Measurements from ENCODE around the gene CNN2.

The CNN2 gene

GRCh38 chr19:1032264-1032867 lies 6.0 kb downstream of the CNN2 start:
- DNase-seq: no peak

- no peak for DNase-seq
These were observed 9.7 kb downstream of the CNN2 start for GRCh38 chr19:1035998-1036621.

GRCh38 chr19:1037621-1038064 lies 11.2 kb downstream of the CNN2 start:
- DNase-seq: no peak

GRCh38 chr19:1038978-1039645 lies 12.7 kb downstream of the CNN2 start:
- no peak for DNase-seq

GRCh38 chr19:1039646-1040475 lies 13.5 kb downstream of the CNN2 start, which contains the start of gene ABCA7:
Gene ABCA7, plus strand, starts transcription at chr19:1040107. Its CDS starts 1,255 bp downstream, at chr19:1041362.
- DNase-seq: peak; percentile 95 to 99 (median 97)

- peak; percentile 68 to 82 (median 74) for DNase-seq
These were observed 14.3 kb downstream of the CNN2 start for GRCh38 chr19:1040476-1041271.

- DNase-seq: no peak
These were observed 14.9 kb downstream of the CNN2 start for GRCh38 chr19:1041272-1041834.

GRCh38 chr19:1041835-1042685 lies 15.7 kb downstream of the CNN2 start:
- no peak for DNase-seq

- no peak for DNase-seq
These were observed 16.5 kb downstream of the CNN2 start for GRCh38 chr19:1042689-1043511.

GRCh38 chr19:1045247-1045603 lies 18.8 kb downstream of the CNN2 start:
- DNase-seq: peak in 1 of 4 experiments; percentile 29

- no peak for DNase-seq
These were observed 19.8 kb downstream of the CNN2 start for GRCh38 chr19:1046117-1046626.

GRCh38 chr19:1046836-1047695 lies 20.7 kb downstream of the CNN2 start:
- no peak for DNase-seq

- DNase-seq: no peak
These were observed 21.3 kb downstream of the CNN2 start for GRCh38 chr19:1047696-1048147.

- DNase-seq: no peak
These were observed 22.7 kb downstream of the CNN2 start for GRCh38 chr19:1049106-1049505.

- DNase-seq: no peak
These were observed 23.4 kb downstream of the CNN2 start for GRCh38 chr19:1049800-1050199.

GRCh38 chr19:1050989-1051788 lies 24.8 kb downstream of the CNN2 start:
- DNase-seq: no peak

GRCh38 chr19:1051791-1052190 lies 25.4 kb downstream of the CNN2 start:
- no peak for DNase-seq

Measured in activated CD4-positive, CD25-positive, alpha-beta regulatory T cell (primary cell).